ENCODE results near the gene SULT1A2.
"Not testable (repeated sequence)": the region's sequence is repeated elsewhere in the genome, so short reads cannot be mapped to it uniquely, and the experiment has no call there.

SULT1A2 gene

GRCh38 chr16:28608867-28609596 is 12.2 kb upstream of the SULT1A2 start:
- not testable (repeated sequence) for DNase-seq

GRCh38 chr16:28608496-28608808 is 11.6 kb upstream of the SULT1A2 start:
- DNase-seq, result not testable (repeated sequence)

- not testable (repeated sequence) for DNase-seq
Measured at GRCh38 chr16:28607681-28608495, 11.0 kb upstream of the SULT1A2 start.

GRCh38 chr16:28607116-28607623 is 10.3 kb upstream of the SULT1A2 start:
- DNase-seq, result no peak

- no peak for DNase-seq
Measured at GRCh38 chr16:28606291-28607115, 9.7 kb upstream of the SULT1A2 start.

- no peak for DNase-seq
Measured at GRCh38 chr16:28604186-28604565, 7.3 kb upstream of the SULT1A2 start.

- DNase-seq, result no peak
Measured at GRCh38 chr16:28603381-28604185, 6.7 kb upstream of the SULT1A2 start.

GRCh38 chr16:28602529-28602928 is 5.7 kb upstream of the SULT1A2 start:
- no peak for DNase-seq

GRCh38 chr16:28602062-28602461 is 5.2 kb upstream of the SULT1A2 start:
- DNase-seq, result not testable (repeated sequence)

GRCh38 chr16:28601589-28601988 is 4.7 kb upstream of the SULT1A2 start:
- not testable (repeated sequence) for DNase-seq

GRCh38 chr16:28600965-28601364 is 4.1 kb upstream of the SULT1A2 start:
- DNase-seq, result not testable (repeated sequence)

- DNase-seq, result not testable (repeated sequence)
Measured at GRCh38 chr16:28599377-28600285, 2.8 kb upstream of the SULT1A2 start.

- DNase-seq, result no peak
Measured at GRCh38 chr16:28597692-28598261, 927 bp upstream of the SULT1A2 start.

- no peak for DNase-seq
Measured at GRCh38 chr16:28596115-28596630, 677 bp downstream of the SULT1A2 start.

- DNase-seq, result not testable (repeated sequence)
Measured at GRCh38 chr16:28595451-28595850, 1.4 kb downstream of the SULT1A2 start.

- no peak for DNase-seq
Measured at GRCh38 chr16:28592979-28593553, 3.8 kb downstream of the SULT1A2 start.

GRCh38 chr16:28592511-28592910 is 4.3 kb downstream of the SULT1A2 start:
- no peak for DNase-seq

- DNase-seq, result no peak
Measured at GRCh38 chr16:28591355-28591754, 5.5 kb downstream of the SULT1A2 start.

- no peak for DNase-seq
Measured at GRCh38 chr16:28590384-28591340, 6.2 kb downstream of the SULT1A2 start.

All from AML-193 (cell line).